Neural progenitor cell (in vitro differentiated cells): ENCODE data around the gene ISM1. TPM values are rescaled to one million over a fixed set of nuclear protein-coding genes. Genes with fewer than 3 reads are reported as not detected.

Experiments
- DNase-seq: peaks from one replicate; pipeline ENCODE4 v3.0.0-alpha.2; 2016; ENCODE audit warnings: low spot score
- H2AFZ ChIP-seq: fragments of 200-600 bp; sonication (generic); replicated peaks from 2 replicates; pipeline ENCODE4 v1.6.1; 2016; ENCODE audit warnings: antibody characterized with exemption
- H3F3A ChIP-seq: fragments of 200-600 bp; sonication (generic); 2 replicates; pipeline ENCODE4 v1.6.1; 2016; ENCODE audit warnings: antibody characterized with exemption, low read depth
- H3K27ac ChIP-seq: fragments of 200-600 bp; sonication (generic); 2 replicates; pipeline ENCODE4 v1.5.1; 2016; ENCODE audit warnings: mild to moderate bottlenecking
- H3K27me3 ChIP-seq: fragments of 200-600 bp; sonication (generic); 2 replicates; pipeline ENCODE4 v1.6.1; 2016; ENCODE audit warnings: mild to moderate bottlenecking, moderate library complexity
- H3K36me3 ChIP-seq: fragments of 200-600 bp; sonication (generic); 2 replicates; pipeline ENCODE4 v1.5.1; 2016
- H3K4me1 ChIP-seq: fragments of 200-600 bp; sonication (generic); 2 replicates; pipeline ENCODE4 v1.6.1; 2016; ENCODE audit warnings: mixed run types
- H3K4me2 ChIP-seq: fragments of 200-600 bp; sonication (generic); 2 replicates; pipeline ENCODE4 v1.6.1; 2016
- H3K4me3 ChIP-seq: fragments of 200-600 bp; sonication (generic); 2 replicates; pipeline ENCODE4 v1.5.1; 2016
- H3K79me2 ChIP-seq: fragments of 200-600 bp; sonication (generic); 2 replicates; pipeline ENCODE4 v1.6.1; 2016; ENCODE audit warnings: low read depth
- H3K9ac ChIP-seq: fragments of 200-600 bp; sonication (generic); 2 replicates; pipeline ENCODE4 v1.6.1; 2016
- H3K9me3 ChIP-seq: fragments of 200-600 bp; sonication (generic); 2 replicates; pipeline ENCODE4 v1.5.1; 2016; ENCODE audit warnings: low read depth
- H4K20me1 ChIP-seq: fragments of 200-600 bp; sonication (generic); 2 replicates; pipeline ENCODE4 v1.6.1; 2016; ENCODE audit warnings: low read depth
- H3K27ac Mint-ChIP-seq: 3 replicates; pipeline ENCODE4 v1.8.0; 2021; ENCODE audit warnings: mixed read lengths
- H3K27me3 Mint-ChIP-seq: 2 replicates; pipeline ENCODE4 v1.8.0; 2022; ENCODE audit warnings: low read depth, mild to moderate bottlenecking, inconsistent platforms, moderate library complexity, mixed read lengths; ENCODE audit not compliant: insufficient read depth
- H3K36me3 Mint-ChIP-seq: 3 replicates; pipeline ENCODE4 v1.8.0; 2021; ENCODE audit warnings: mixed read lengths
- H3K4me1 Mint-ChIP-seq: 3 replicates; pipeline ENCODE4 v1.8.0; 2021; ENCODE audit warnings: mixed read lengths
- H3K4me3 Mint-ChIP-seq: 3 replicates; pipeline ENCODE4 v1.8.0; 2021; ENCODE audit warnings: mild to moderate bottlenecking, moderate library complexity, mixed read lengths
- H3K9me3 Mint-ChIP-seq: 3 replicates; pipeline ENCODE4 v1.8.0; 2020; ENCODE audit warnings: mixed read lengths
- CTCF ChIP-seq: fragments of 200-600 bp; sonication (generic); IDR thresholded peaks from 2 replicates; pipeline ENCODE4 v1.5.1; 2017; ENCODE audit warnings: antibody characterized with exemption, mild to moderate bottlenecking
- EZH2 ChIP-seq: fragments of 200-600 bp; sonication (generic); IDR thresholded peaks from 2 replicates; pipeline ENCODE4 v1.6.1; 2017; ENCODE audit warnings: antibody characterized with exemption, mild to moderate bottlenecking, moderate library complexity
- EZH2phosphoT487 ChIP-seq: fragments of 200-600 bp; sonication (generic); IDR thresholded peaks from 2 replicates; pipeline ENCODE4 v1.6.1; 2017; ENCODE audit warnings: antibody characterized with exemption
- total RNA-seq: library from RNA; depleted of rRNA; stranded (reverse); fragments of >200 nt; gene quantifications from 2 replicates; pipeline ENCODE4 v1.2.3, GENCODE V29; 2015; ENCODE audit warnings: low replicate concordance

ISM1 gene
- total RNA-seq, 1 donor from 2014 or later = not detected

DNA sequence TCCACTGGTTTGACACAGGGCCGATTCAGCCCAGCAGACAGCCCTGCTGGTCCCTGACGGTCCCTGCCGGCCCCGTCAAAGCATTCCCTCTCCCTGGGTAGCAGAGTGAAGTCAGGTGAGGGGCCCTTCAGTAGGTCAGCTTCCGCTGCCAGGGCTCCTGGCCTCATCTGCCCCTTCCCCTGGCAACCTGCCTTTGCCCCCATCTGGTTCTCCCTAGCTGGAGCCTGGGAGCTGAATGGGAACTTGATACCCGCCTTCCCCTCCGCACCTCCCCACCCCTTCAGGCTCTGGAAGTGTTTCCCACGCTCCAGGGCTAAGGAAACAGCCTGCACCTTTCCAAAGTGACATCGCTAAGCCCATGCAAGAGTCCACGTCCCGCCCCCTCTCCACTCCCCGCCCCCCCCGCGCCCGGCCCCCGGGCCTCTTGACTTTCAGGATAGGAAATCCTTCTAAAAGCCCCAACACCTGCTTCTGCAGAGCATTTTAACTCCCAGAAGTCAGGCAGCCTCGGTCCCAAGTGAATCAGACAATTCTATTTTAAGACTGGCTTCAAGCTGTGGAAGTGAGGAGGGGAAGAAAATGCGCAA lies 53.3 kb downstream of the ISM1 start:
- Histone ChIP-seq H3K4me2 (peak overlapping the region; percentile 51), H3K79me2 (no peaks in the 10 kb centered on the region), H3K4me1 (peaks cover 11% of the 10 kb centered on the region), H4K20me1 (no peaks in the 10 kb centered on the region), H3F3A (peaks cover 7% of the 10 kb centered on the region), H3K27ac (no peak overlapping the region), H2AFZ (peak overlapping the region; percentile 90), H3K9me3 (no peaks in the 10 kb centered on the region), H3K9ac (no peak overlapping the region), H3K27me3 (no peaks in the 10 kb centered on the region), H3K36me3 (no peaks in the 10 kb centered on the region), H3K4me3 (peak overlapping the region; percentile 23)
- H3K9me3 Mint-ChIP-seq = no peaks in the 10 kb centered on the region
- no peaks in the 10 kb centered on the region for H3K27me3 Mint-ChIP-seq
- H3K4me1 Mint-ChIP-seq = peaks cover 16% of the 10 kb centered on the region
- no peak for TF ChIP-seq EZH2
- no peak for TF ChIP-seq CTCF
- no peak for TF ChIP-seq EZH2phosphoT487
- no peak overlapping the region for H3K27ac Mint-ChIP-seq
- no peaks in the 10 kb centered on the region for H3K36me3 Mint-ChIP-seq
- no peak overlapping the region for H3K4me3 Mint-ChIP-seq
- peak; percentile 76 for DNase-seq

DNA sequence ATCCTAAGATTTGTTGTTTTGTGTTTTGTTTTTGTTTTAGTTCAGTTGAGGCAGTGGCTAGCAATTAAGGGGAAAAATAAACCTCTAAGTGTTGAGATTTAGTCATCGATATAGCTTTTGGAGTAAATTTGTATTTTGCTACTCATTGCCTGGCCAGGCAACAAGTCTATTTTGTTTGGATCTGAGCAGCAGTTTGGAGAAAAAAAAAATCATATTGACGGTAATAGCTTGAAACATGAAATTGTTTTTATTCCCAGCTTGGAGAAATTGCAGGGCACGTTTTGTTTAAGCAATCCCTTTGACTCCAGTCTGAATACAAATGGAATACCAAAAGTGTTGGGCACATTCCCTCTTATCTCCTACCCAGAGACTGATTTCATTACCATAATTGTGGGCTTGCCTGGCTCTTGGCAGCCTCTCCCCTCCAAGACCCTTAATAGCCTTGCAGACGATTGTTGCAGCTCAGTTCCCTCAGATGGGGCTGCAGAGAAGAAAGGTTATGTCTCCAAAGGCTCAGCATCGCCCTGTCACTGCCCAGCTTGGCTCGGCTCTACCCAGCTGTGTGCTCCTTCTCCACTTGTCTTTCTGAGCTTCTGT lies 56.0 kb downstream of the ISM1 start:
- Histone ChIP-seq H3K27ac (no peak overlapping the region), H3K4me1 (peaks cover 11% of the 10 kb centered on the region), H3K9me3 (no peaks in the 10 kb centered on the region), H3K79me2 (no peaks in the 10 kb centered on the region), H3K9ac (no peak overlapping the region), H2AFZ (no peak overlapping the region), H4K20me1 (no peaks in the 10 kb centered on the region), H3K4me2 (no peak overlapping the region), H3K4me3 (no peak overlapping the region), H3K36me3 (no peaks in the 10 kb centered on the region), H3K27me3 (no peaks in the 10 kb centered on the region), H3F3A (peaks cover 7% of the 10 kb centered on the region)
- Mint-ChIP-seq H3K27me3 (no peaks in the 10 kb centered on the region), H3K9me3 (no peaks in the 10 kb centered on the region), H3K4me3 (no peak overlapping the region), H3K27ac (no peak overlapping the region), H3K4me1 (peaks cover 16% of the 10 kb centered on the region), H3K36me3 (no peaks in the 10 kb centered on the region)
- DNase-seq = no peak
- TF ChIP-seq CTCF (no peak), EZH2 (no peak), EZH2phosphoT487 (no peak)

DNA sequence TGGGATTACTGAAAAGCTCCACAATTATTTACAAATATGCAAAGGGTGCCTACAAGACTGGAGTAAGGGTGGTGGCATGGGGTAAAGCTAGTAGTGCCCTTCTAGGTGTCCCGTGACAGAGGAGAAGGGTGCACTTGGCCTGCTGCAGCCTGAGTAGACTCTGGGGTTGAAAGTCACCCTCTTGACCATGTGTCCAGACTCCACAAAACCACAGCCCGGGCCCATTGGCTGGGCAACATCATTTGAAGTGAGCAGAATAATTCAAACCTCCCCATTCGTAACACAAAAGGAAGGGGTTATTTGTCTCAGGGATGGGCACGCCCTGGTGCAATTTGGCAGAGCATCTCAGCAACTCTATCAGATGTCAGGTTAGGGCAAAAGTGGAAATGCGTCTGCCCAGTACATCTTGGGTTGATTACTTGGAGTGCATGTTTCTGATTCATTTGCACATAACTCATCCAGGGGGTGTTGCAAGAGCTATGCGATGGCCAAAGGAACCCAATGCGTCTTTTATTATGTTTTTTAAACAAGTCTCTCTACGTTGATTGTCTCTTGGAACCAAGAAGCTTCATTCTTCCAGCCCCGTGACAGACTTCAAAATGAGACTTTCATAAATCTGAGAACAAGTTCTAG lies 56.7 kb downstream of the ISM1 start:
- H3K4me1 ChIP-seq = peaks cover 11% of the 10 kb centered on the region
- TF ChIP-seq CTCF (no peak), EZH2 (no peak), EZH2phosphoT487 (no peak)
- no peak overlapping the region for H3K4me3 Mint-ChIP-seq
- H3K27me3 ChIP-seq = no peaks in the 10 kb centered on the region
- peaks cover 7% of the 10 kb centered on the region for H3F3A ChIP-seq
- H3K9me3 Mint-ChIP-seq = no peaks in the 10 kb centered on the region
- no peaks in the 10 kb centered on the region for H3K27me3 Mint-ChIP-seq
- H3K4me3 ChIP-seq = no peak overlapping the region
- peaks cover 16% of the 10 kb centered on the region for H3K4me1 Mint-ChIP-seq
- no peak overlapping the region for H3K27ac Mint-ChIP-seq
- no peaks in the 10 kb centered on the region for H4K20me1 ChIP-seq
- no peak overlapping the region for H3K9ac ChIP-seq
- H3K36me3 Mint-ChIP-seq = no peaks in the 10 kb centered on the region
- H3K9me3 ChIP-seq = no peaks in the 10 kb centered on the region
- H3K4me2 ChIP-seq = no peak overlapping the region
- no peaks in the 10 kb centered on the region for H3K36me3 ChIP-seq
- DNase-seq = no peak
- no peaks in the 10 kb centered on the region for H3K79me2 ChIP-seq
- H2AFZ ChIP-seq = no peak overlapping the region
- no peak overlapping the region for H3K27ac ChIP-seq
